HepG2 (cell line): Measurements from ENCODE around the gene APRT. TPM values are rescaled to one million over a fixed set of nuclear protein-coding genes. Genes with fewer than 3 reads are reported as not detected.
A peak's percentile ranks its signal among the peaks of the same experiment; 100 is the strongest.

Experiments
- ATAC-seq: fragments of 200-7000 bp; cut with Tn5 transposase; 3 replicates; pipeline ENCODE4 v1.9.1; 2020; ENCODE audit warnings: mild to moderate bottlenecking, moderate library complexity
- BruUV-seq: library from RNA; stranded (reverse); fragments of 400-500 nt; replicated peaks from 2 replicates; lab custom pipeline; 2021; lab: Mats Ljungman, UMichigan
- CTCF ChIA-PET: fragments of 300-600 bp; formaldehyde crosslinking; extraction: SDS; loops from one replicate; lab custom pipeline; 2021; ENCODE audit warnings: low total read pairs, inconsistent platforms, low intra/inter-chr PET ratio; lab: Yijun Ruan, JAX
- POLR2A ChIA-PET: fragments of 350-600 bp; sonication (Branson Sonifier 250); formaldehyde crosslinking; loops from one replicate; lab custom pipeline; 2020; ENCODE audit warnings: antibody characterized with exemption, inconsistent platforms; lab: Yijun Ruan, JAX
- DNase-seq: peaks from one replicate; pipeline ENCODE4 v3.0.0-alpha.2; 2015; ENCODE audit warnings: low spot score
- FAIRE-seq: peaks from 3 replicates; lab custom pipeline; 2011; peaks lifted over from hg19 to GRCh38; lab: Jason Lieb, UNC
- H2AFZ ChIP-seq: one replicate; pipeline ENCODE4 v1.6.1; 2011; ENCODE audit warnings: low read length, inconsistent platforms
- H3K27ac ChIP-seq: fragments of 300-600 bp; 3 replicates; pipeline ENCODE4 v1.8.0; 2011; ENCODE audit warnings: mixed run types, mild to moderate bottlenecking, mixed read lengths, low read length, inconsistent platforms; ENCODE audit not compliant: insufficient read depth; ENCODE audit errors: extremely low read length
- H3K27me3 ChIP-seq, 2 experiments: fragments of 200-600 bp in 1 of 2; 2 replicates in 1 of 2; 3 replicates in 1 of 2; pipeline versions ENCODE4 v1.6.0 to v1.8.0; 2011; ENCODE audit warnings: low read length in 2 of 2, mild to moderate bottlenecking in 2 of 2, moderate library complexity in 2 of 2, inconsistent platforms in 1 of 2; ENCODE audit not compliant: insufficient read depth in 2 of 2, control insufficient read depth in 1 of 2
- H3K36me3 ChIP-seq, 2 experiments: fragments of 200-600 bp in 1 of 2; replicated peaks in 1 of 2; 2 replicates in 1 of 2; 3 replicates in 1 of 2; pipeline versions ENCODE4 v1.5.1 to v1.8.0; 2011; ENCODE audit warnings: low read length in 2 of 2, inconsistent platforms in 1 of 2; ENCODE audit not compliant: insufficient read depth in 2 of 2, control insufficient read depth in 1 of 2
- H3K4me1 ChIP-seq: 2 replicates; pipeline ENCODE4 v1.5.1; 2012; ENCODE audit warnings: low read length, inconsistent platforms; ENCODE audit not compliant: insufficient read depth
- H3K4me2 ChIP-seq: 2 replicates; pipeline ENCODE4 v1.6.0; 2011; ENCODE audit warnings: low read depth, low read length, inconsistent platforms
- H3K4me3 ChIP-seq, 3 experiments: fragments of 200-600 bp in 1 of 3; sonication (generic), shearing (Covaris generic) in 1 of 3; replicated peaks in 1 of 3; 2 replicates each; pipeline ENCODE4 v1.5.1; 2011 to 2016; ENCODE audit warnings: low read length in 3 of 3, inconsistent platforms in 2 of 3, low read depth in 2 of 3, mild to moderate bottlenecking in 2 of 3, control low read depth in 1 of 3, mixed read lengths in 1 of 3; ENCODE audit not compliant: insufficient read depth in 1 of 3
- H3K79me2 ChIP-seq: one replicate; pipeline ENCODE4 v1.6.1; 2011; ENCODE audit warnings: low read length, inconsistent platforms; ENCODE audit not compliant: insufficient read depth
- H3K9ac ChIP-seq: 2 replicates; pipeline ENCODE4 v1.6.0; 2011; ENCODE audit warnings: mild to moderate bottlenecking, low read depth, low read length, inconsistent platforms; ENCODE audit not compliant: insufficient read depth
- H3K9me3 ChIP-seq: 2 replicates; pipeline ENCODE4 v1.5.1; 2012; ENCODE audit warnings: mild to moderate bottlenecking, low read length
- H4K20me1 ChIP-seq: 2 replicates; pipeline ENCODE4 v1.6.0; 2011; ENCODE audit warnings: inconsistent platforms, mild to moderate bottlenecking, low read length, moderate library complexity; ENCODE audit not compliant: insufficient read depth
- AGO2 ChIP-seq: fragments of 200-400 bp; formaldehyde crosslinking; optimal IDR thresholded peaks from 2 replicates; pipeline ENCODE3; 2017; ENCODE audit warnings: mild to moderate bottlenecking, low read depth, low read length, moderate library complexity
- ARNT ChIP-seq: fragments of 450-650 bp; IDR thresholded peaks from 2 replicates; pipeline ENCODE4 v1.6.1; 2017
- CBX2 ChIP-seq, 2 experiments: fragments of 200-600 bp in 1 of 2; sonication (generic); formaldehyde crosslinking in 1 of 2; IDR thresholded peaks; 2 replicates each; pipeline versions ENCODE4 v1.7.0 to v1.8.1; 2018 to 2022; ENCODE audit warnings: low read depth in 2 of 2, low read length in 1 of 2, mild to moderate bottlenecking in 1 of 2, missing genetic modification reagents in 1 of 2
- HNRNPL ChIP-seq: fragments of 200-400 bp; formaldehyde crosslinking; IDR thresholded peaks from 2 replicates; pipeline ENCODE4 v1.6.1; 2017; ENCODE audit warnings: mild to moderate bottlenecking, low read depth, low read length
- IKZF4 ChIP-seq: sonication (generic); formaldehyde crosslinking; IDR thresholded peaks from 2 replicates; pipeline ENCODE4 v1.5.1; 2020; ENCODE audit warnings: borderline replicate concordance, mild to moderate bottlenecking, low read depth, missing genetic modification reagents; ENCODE audit errors: not compliant biosample characterization
- MIER3 ChIP-seq: IDR thresholded peaks from 2 replicates; pipeline ENCODE4 v1.6.1; 2016; ENCODE audit warnings: missing compliant biosample characterization, borderline replicate concordance
- NCOR1 ChIP-seq: fragments of 200-600 bp; sonication (generic); IDR thresholded peaks from 2 replicates; pipeline ENCODE4 v1.7.0; 2017; ENCODE audit warnings: antibody characterized with exemption, low read length, borderline replicate concordance
- NFE2L2 ChIP-seq: fragments of 150-350 bp; IDR thresholded peaks from 2 replicates; pipeline ENCODE4 v1.6.1; 2014; ENCODE audit warnings: low read length
- PRMT3 ChIP-seq: sonication (generic); formaldehyde crosslinking; IDR thresholded peaks from 2 replicates; pipeline ENCODE4 v1.8.1; 2022; ENCODE audit warnings: low read depth, mild to moderate bottlenecking, moderate library complexity, missing genetic modification reagents, borderline replicate concordance
- ZNF605 ChIP-seq: sonication (generic); formaldehyde crosslinking; IDR thresholded peaks from 2 replicates; pipeline ENCODE4 v1.8.0; 2022; ENCODE audit warnings: mild to moderate bottlenecking, missing genetic modification reagents
- WGBS: methylation state at CpG from one replicate; pipeline ENCODE4 v1.1.6; 2017; ENCODE audit warnings: low lambda C conversion rate; 5-methylcytosine and 5-hydroxymethylcytosine counted together
- in situ Hi-C: cut with HindIII; loops from 2 replicates; pipeline ENCODE4 v1.10.0; 2017; ENCODE audit warnings: low pct_unique_long_range_greater_than_20kb; ENCODE audit not compliant: extremely low pct_ligation_motif_present
- intact Hi-C: fragments of 100-400 bp; cut with micrococcal nuclease; formaldehyde crosslinking; loops from one replicate; pipeline ENCODE4 v1.10.0; 2022; ENCODE audit not compliant: unreplicated experiment
- polyA plus RNA-seq, 8 experiments: library from polyadenylated mRNA; depleted of rRNA in 3 of 8; stranded (reverse) in 7 of 8; unstranded in 1 of 8; fragments of >200 nt; fragmentation: Illumina TruSeq in 4 of 8; extraction: Trizol in 4 of 8; gene quantifications; 2 replicates each; pipeline versions ENCODE4 v1.2.1 to v1.2.3, GENCODE V29; 2011 to 2016; ENCODE audit warnings: low read depth in 4 of 8, missing spikeins in 1 of 8, mixed read lengths in 1 of 8; ENCODE audit not compliant: insufficient read depth in 1 of 8
- total RNA-seq, 5 experiments: library from RNA; depleted of rRNA; stranded (reverse); fragments of >200 nt; fragmentation: Illumina TruSeq; extraction: Trizol; gene quantifications; 2 replicates each; pipeline ENCODE4 v1.2.3, GENCODE V29; 2016; ENCODE audit warnings: low read depth in 1 of 5
- TF ChIP-seq, protein P1 (sequence below): sonication (generic); formaldehyde crosslinking; IDR thresholded peaks from 2 replicates; pipeline ENCODE4 v1.8.0; 2022; ENCODE audit warnings: mild to moderate bottlenecking, missing genetic modification reagents, moderate library complexity
- TF ChIP-seq, protein P2 (sequence below): sonication (generic); formaldehyde crosslinking; IDR thresholded peaks from 2 replicates; pipeline ENCODE4 v1.5.1; 2020; ENCODE audit warnings: missing genetic modification reagents, mild to moderate bottlenecking, borderline replicate concordance

APRT gene
- total and polyA plus RNA-seq, 2 of the 13 experiments (the other 11 are each of a cell fraction or from before 2014, with no cell fraction given), result 155 to 242 TPM

GRCh38 chr16:88768071-88768783 is 43.5 kb downstream of the APRT start:
- BruUV-seq, result no TSS peak
- peaks cover 29% of the 10 kb centered on the region; the same call in 1 of the 2 replicates for H4K20me1 ChIP-seq
- H3K79me2 ChIP-seq, result peaks cover 23% of the 10 kb centered on the region
- 92% methylated on average over 19 of the region's 24 CpGs for WGBS
- H2AFZ ChIP-seq, result no peak overlapping the region
- H3K27me3 ChIP-seq, result no peaks in the 10 kb centered on the region
- no peak for FAIRE-seq
- CTCF ChIA-PET, result no interaction called here
- in situ Hi-C loops, result no loop called here
- intact Hi-C loops, result no loop called here
- TF ChIP-seq HNRNPL (0 out of 2 replicates have a peak, but pooled peaks have one; percentile 30), AGO2 (peak; percentile 53)
- TF ChIP-seq, protein P1, sequence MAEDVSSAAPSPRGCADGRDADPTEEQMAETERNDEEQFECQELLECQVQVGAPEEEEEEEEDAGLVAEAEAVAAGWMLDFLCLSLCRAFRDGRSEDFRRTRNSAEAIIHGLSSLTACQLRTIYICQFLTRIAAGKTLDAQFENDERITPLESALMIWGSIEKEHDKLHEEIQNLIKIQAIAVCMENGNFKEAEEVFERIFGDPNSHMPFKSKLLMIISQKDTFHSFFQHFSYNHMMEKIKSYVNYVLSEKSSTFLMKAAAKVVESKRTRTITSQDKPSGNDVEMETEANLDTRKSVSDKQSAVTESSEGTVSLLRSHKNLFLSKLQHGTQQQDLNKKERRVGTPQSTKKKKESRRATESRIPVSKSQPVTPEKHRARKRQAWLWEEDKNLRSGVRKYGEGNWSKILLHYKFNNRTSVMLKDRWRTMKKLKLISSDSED, result no peak
- no peak overlapping the region for H3K9ac ChIP-seq
- H3K27ac ChIP-seq, result no peak overlapping the region
- peaks cover 50% of the 10 kb centered on the region for H3K4me1 ChIP-seq
- POLR2A ChIA-PET, result interaction anchor here (0.6 kb wide), 1 partner anchor 26 kb away, joined by 3 read pairs; no protein-coding TSS in a partner anchor
- no peak overlapping the region for H3K4me3 ChIP-seq
- ATAC-seq, result no peak
- peaks cover 0 to 4% of the 10 kb centered on the region in 2 experiments; a peak in 3 of 5 replicates for H3K36me3 ChIP-seq
- no peaks in the 10 kb centered on the region for H3K9me3 ChIP-seq
- DNase-seq, result no peak
- H3K4me2 ChIP-seq, result no peak overlapping the region

DNA sequence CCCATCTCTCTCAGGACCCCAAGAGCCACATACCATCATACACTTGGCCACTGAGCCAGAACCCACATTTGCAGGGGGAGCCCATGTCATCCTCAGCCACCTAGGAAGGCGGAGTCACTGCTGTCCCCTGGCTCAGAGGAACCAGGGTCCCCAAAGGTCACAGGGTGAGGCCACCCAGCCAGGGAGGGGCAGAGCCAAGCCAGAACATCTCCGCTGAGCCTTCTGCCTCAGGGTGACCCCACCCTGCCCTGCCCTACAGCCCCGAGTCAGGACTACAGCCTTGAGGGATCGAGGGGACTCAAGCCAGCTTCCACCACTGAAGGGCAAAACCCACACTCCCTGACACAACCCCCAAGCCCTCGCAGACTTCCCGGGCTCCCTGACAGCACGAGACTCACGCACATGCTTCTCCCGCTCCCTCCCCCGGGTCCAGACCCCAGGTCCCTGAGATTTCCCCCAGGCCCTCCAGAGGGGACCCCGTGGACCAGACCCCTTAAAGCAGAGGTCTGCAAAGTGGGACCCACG is 44.1 kb downstream of the APRT start:
- DNase-seq, result no peak
- peaks cover 24% of the 10 kb centered on the region for H3K79me2 ChIP-seq
- in situ Hi-C loops (no loop called here), intact Hi-C loops (no loop called here)
- peaks cover 33% of the 10 kb centered on the region; the same call in 1 of the 2 replicates for H4K20me1 ChIP-seq
- H3K4me2 ChIP-seq, result no peak overlapping the region
- peaks cover 0 to 4% of the 10 kb centered on the region in 2 experiments; a peak in 3 of 5 replicates for H3K36me3 ChIP-seq
- no TSS peak for BruUV-seq
- ChIA-PET CTCF (no interaction called here), POLR2A (no interaction called here)
- no peak for FAIRE-seq
- ATAC-seq, result no peak
- H3K4me1 ChIP-seq, result peaks cover 56% of the 10 kb centered on the region
- H2AFZ ChIP-seq, result no peak overlapping the region
- H3K4me3 ChIP-seq, result no peak overlapping the region
- H3K27ac ChIP-seq, result no peak overlapping the region
- no peaks in the 10 kb centered on the region for H3K9me3 ChIP-seq
- no peaks in the 10 kb centered on the region for H3K27me3 ChIP-seq
- WGBS, result 98% methylated on average over 8 of the region's 12 CpGs
- no peak overlapping the region for H3K9ac ChIP-seq
- TF ChIP-seq, protein P2, sequence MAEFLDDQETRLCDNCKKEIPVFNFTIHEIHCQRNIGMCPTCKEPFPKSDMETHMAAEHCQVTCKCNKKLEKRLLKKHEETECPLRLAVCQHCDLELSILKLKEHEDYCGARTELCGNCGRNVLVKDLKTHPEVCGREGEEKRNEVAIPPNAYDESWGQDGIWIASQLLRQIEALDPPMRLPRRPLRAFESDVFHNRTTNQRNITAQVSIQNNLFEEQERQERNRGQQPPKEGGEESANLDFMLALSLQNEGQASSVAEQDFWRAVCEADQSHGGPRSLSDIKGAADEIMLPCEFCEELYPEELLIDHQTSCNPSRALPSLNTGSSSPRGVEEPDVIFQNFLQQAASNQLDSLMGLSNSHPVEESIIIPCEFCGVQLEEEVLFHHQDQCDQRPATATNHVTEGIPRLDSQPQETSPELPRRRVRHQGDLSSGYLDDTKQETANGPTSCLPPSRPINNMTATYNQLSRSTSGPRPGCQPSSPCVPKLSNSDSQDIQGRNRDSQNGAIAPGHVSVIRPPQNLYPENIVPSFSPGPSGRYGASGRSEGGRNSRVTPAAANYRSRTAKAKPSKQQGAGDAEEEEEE (CRISPR knock-in tag), result no peak
- no peak for TF ChIP-seq ARNT
- TF ChIP-seq ZNF605 (CRISPR knock-in tag), result no peak
- no peak for TF ChIP-seq NFE2L2
- TF ChIP-seq PRMT3 (CRISPR knock-in tag), result no peak
- TF ChIP-seq NCOR1, result no peak
- TF ChIP-seq MIER3 (CRISPR knock-in tag), result no peak
- no peak for TF ChIP-seq CBX2 (IDR thresholded peaks at IDR 0.05; ENCODE audit: low read depth, low read length)
- TF ChIP-seq CBX2 (CRISPR knock-in tag; IDR thresholded peaks at IDR 0.05; ENCODE audit: low read depth), result no peak
- TF ChIP-seq IKZF4, result no peak
